Neural cell (in vitro differentiated cells): Measurements from ENCODE around the gene SUSD3.

ENCODE experiments used
- CTCF ChIP-seq: fragments of 450-650 bp; IDR thresholded peaks from 2 replicates; pipeline ENCODE4 v1.5.1; 2014; ENCODE audit warnings: antibody characterized with exemption, mild to moderate bottlenecking, moderate library complexity; ENCODE audit not compliant: poor library complexity, severe bottlenecking
- EP300 ChIP-seq: fragments of 450-650 bp; conservative IDR thresholded peaks from 2 replicates; pipeline ENCODE4 v1.6.1; 2014; ENCODE audit warnings: antibody characterized with exemption, mild to moderate bottlenecking, moderate library complexity; ENCODE audit not compliant: poor library complexity, severe bottlenecking
- EZH2 ChIP-seq: fragments of 200-600, 300-800 bp; shearing (Covaris generic), sonication (generic); IDR thresholded peaks from 2 replicates; pipeline ENCODE4 v1.6.1; 2014; ENCODE audit warnings: antibody characterized with exemption, low read length, borderline replicate concordance, mild to moderate bottlenecking; ENCODE audit not compliant: insufficient read depth, poor library complexity, severe bottlenecking
- MXI1 ChIP-seq: fragments of 450-650 bp; conservative IDR thresholded peaks from 2 replicates; pipeline ENCODE4 v1.6.1; 2014; ENCODE audit warnings: antibody characterized with exemption, mild to moderate bottlenecking; ENCODE audit not compliant: poor library complexity, severe bottlenecking
- POLR2AphosphoS5 ChIP-seq: IDR thresholded peaks from 2 replicates; pipeline ENCODE4 v1.6.1; 2012
- RAD21 ChIP-seq: fragments of 450-650 bp; conservative IDR thresholded peaks from 2 replicates; pipeline ENCODE4 v1.6.1; 2014; ENCODE audit warnings: antibody characterized with exemption, mild to moderate bottlenecking, moderate library complexity
- SMC3 ChIP-seq: fragments of 450-650 bp; conservative IDR thresholded peaks from 2 replicates; pipeline ENCODE4 v1.6.1; 2014; ENCODE audit warnings: antibody characterized with exemption, mild to moderate bottlenecking, moderate library complexity; ENCODE audit not compliant: poor library complexity
- TAF1 ChIP-seq: IDR thresholded peaks from 2 replicates; pipeline ENCODE4 v1.6.1; 2012; ENCODE audit warnings: low read depth

- no peak for TF ChIP-seq CTCF
- TF ChIP-seq POLR2AphosphoS5: no peak
- TF ChIP-seq EZH2: no peak
- TF ChIP-seq MXI1: no peak
- no peak for TF ChIP-seq TAF1
- no peak for TF ChIP-seq EP300
- no peak for TF ChIP-seq RAD21
- no peak for TF ChIP-seq SMC3
Measured at GRCh38 chr9:93111371-93112115, 53.0 kb downstream of the SUSD3 start.
